ENCODE data around the gene CCDC47. TPM values are rescaled to one million over a fixed set of nuclear protein-coding genes. Genes with fewer than 3 reads are reported as not detected.
A peak's percentile ranks its signal among the peaks of the same experiment; 100 is the strongest.

The CCDC47 gene
- total and polyA plus RNA-seq, 2 of the 4 experiments (the other 2 are of a cell fraction), result 45.7 to 62.0 TPM

- ATAC-seq (ENCODE audit: low read depth) (no peak), DNase-seq (no peak)
- WGBS, 2 experiments (ENCODE audit: extremely low coverage in 2 of 2, insufficient read length in 1 of 2), result 60% methylated on average over 2 of the region's 5 CpGs; no CpG with 5 or more reads in 1 of the 2 experiments
- TF ChIP-seq RFX5 (IDR thresholded peaks at IDR 0.05; ENCODE audit: low read depth, low read length), result no peak
- TF ChIP-seq BHLHE40 (IDR thresholded peaks at IDR 0.05; ENCODE audit: low read depth, low read length), result no peak
- no peak for TF ChIP-seq ELK1 (IDR thresholded peaks at IDR 0.05; ENCODE audit: borderline replicate concordance, low read depth, low read length)
- no peak for TF ChIP-seq USF2 (IDR thresholded peaks at IDR 0.05; ENCODE audit: low read depth, low read length)
- TF ChIP-seq RCOR1 (IDR thresholded peaks at IDR 0.05; ENCODE audit: insufficient replicate concordance, low read length), result no peak
- TF ChIP-seq CEBPB (IDR thresholded peaks at IDR 0.05; ENCODE audit: low read depth, low read length), result no peak
- TF ChIP-seq CHD1 (IDR thresholded peaks at IDR 0.05; ENCODE audit: low read depth, low read length), result no peak
- no peak for TF ChIP-seq NFE2L2 (IDR thresholded peaks at IDR 0.05; ENCODE audit: low read depth, low read length)
- TF ChIP-seq MAZ (IDR thresholded peaks at IDR 0.05; ENCODE audit: borderline replicate concordance, low read depth, low read length), result no peak
- TF ChIP-seq POLR2A (IDR thresholded peaks at IDR 0.05; ENCODE audit: low read depth, low read length), result no peak
- TF ChIP-seq CTCF (conservative IDR thresholded peaks at IDR 0.05; ENCODE audit: low read depth, low read length), result no peak
- no peak for TF ChIP-seq MAFK (IDR thresholded peaks at IDR 0.05; ENCODE audit: low read depth, low read length)
- TF ChIP-seq RAD21 (IDR thresholded peaks at IDR 0.05; ENCODE audit: low read length), result no peak
- TF ChIP-seq MXI1 (IDR thresholded peaks at IDR 0.05; ENCODE audit: borderline replicate concordance, low read depth, low read length), result no peak
- no peak for TF ChIP-seq FOS (IDR thresholded peaks at IDR 0.05; ENCODE audit: low read depth, low read length)
- TF ChIP-seq SMC3 (IDR thresholded peaks at IDR 0.05; ENCODE audit: low read depth, low read length), result no peak
- Histone ChIP-seq H3K9me3 (ENCODE audit: control insufficient read depth, insufficient read depth, low read length) (no peaks in the 10 kb centered on the region), H4K5ac (ENCODE audit: low read depth, low read length) (no peak overlapping the region), H3K4me2 (ENCODE audit: low read depth, low read length) (no peak overlapping the region), H3K4me1 (ENCODE audit: control insufficient read depth, insufficient read depth, low read length) (no peaks in the 10 kb centered on the region), H3K4ac (ENCODE audit: low read depth, low read length) (no peak overlapping the region), H4K20me1 (ENCODE audit: insufficient read depth, low read length) (no peaks in the 10 kb centered on the region), H2BK20ac (ENCODE audit: low read depth, low read length) (no peak overlapping the region), H2AK5ac (ENCODE audit: low read depth, low read length) (no peak overlapping the region), H3K9ac (ENCODE audit: low read depth, low read length) (no peak overlapping the region), H2AK9ac (replicated peaks; ENCODE audit: low read depth, low read length, poor library complexity) (no peak overlapping the region), H3K23ac (ENCODE audit: low read depth, low read length) (no peak overlapping the region), H3K56ac (ENCODE audit: extremely low read depth, insufficient read depth, low read length) (no peak overlapping the region), H2BK120ac (ENCODE audit: low read depth, low read length) (no peak overlapping the region), H3K27me3 (ENCODE audit: control insufficient read depth, insufficient read depth, low read length) (no peaks in the 10 kb centered on the region), H3K4me3 (ENCODE audit: insufficient read depth, low read depth, low read length) (no peak overlapping the region), H2AFZ (replicated peaks; ENCODE audit: low read length, poor library complexity) (no peak overlapping the region), H2BK5ac (ENCODE audit: low read depth, low read length, poor library complexity, severe bottlenecking) (no peak overlapping the region), H3K9me1 (ENCODE audit: insufficient read depth, low read length) (no peaks in the 10 kb centered on the region), H3K14ac (replicated peaks; ENCODE audit: low read depth, low read length) (no peak overlapping the region), H2BK15ac (ENCODE audit: low read depth, low read length) (no peak overlapping the region), H3K27ac (ENCODE audit: insufficient read depth, low read length) (no peak overlapping the region), H3K18ac (ENCODE audit: low read depth, low read length) (no peak overlapping the region), H4K91ac (ENCODE audit: insufficient read depth, low read depth, low read length) (no peak overlapping the region), H3K79me1 (ENCODE audit: low read depth in 1 of 2, low read length in 2 of 2) (peaks cover 0 to 24% of the 10 kb centered on the region in 2 experiments; a peak in 2 of 4 replicates), H4K8ac (ENCODE audit: low read depth in 2 of 2, low read length in 2 of 2) (no peak overlapping the region), H3K36me3 (ENCODE audit: control insufficient read depth, insufficient read depth, low read length) (peaks cover 32% of the 10 kb centered on the region)
- intact Hi-C loops (cut with micrococcal nuclease), result no loop called here
- dilution Hi-C loops (cut with HindIII; ENCODE audit: low sequenced_read_pairs, unreplicated experiment), result no loop called here
- BruUV-seq (replicated peaks), result TSS peak; percentile 90
- in situ Hi-C loops (cut with MboI; ENCODE audit: low sequenced_read_pairs), result no loop called here
- ChIA-PET POLR2A (ENCODE audit: unreplicated experiment) (no interaction called here), CTCF (no interaction called here)
Observed at GRCh38 chr17:63703029-63703428, 70.4 kb downstream of the CCDC47 start.
